Measurements from ENCODE around the gene ARID1A.

- TF ChIP-seq CTCF (conservative IDR thresholded peaks at IDR 0.05) (no peak), ZFX (IDR thresholded peaks at IDR 0.05) (no peak)
Observed at GRCh38 chr1:26724926-26725325, 29.1 kb downstream of the ARID1A start.

Measured in C4-2B (cell line).